Neural progenitor cell (in vitro differentiated cells): ENCODE measurements around the gene KRT25.

ENCODE experiments used
- CTCF ChIP-seq: fragments of 200-600 bp; sonication (generic); IDR thresholded peaks from 2 replicates; pipeline ENCODE4 v1.5.1; 2017; ENCODE audit warnings: antibody characterized with exemption, mild to moderate bottlenecking
- EZH2 ChIP-seq: fragments of 200-600 bp; sonication (generic); IDR thresholded peaks from 2 replicates; pipeline ENCODE4 v1.6.1; 2017; ENCODE audit warnings: antibody characterized with exemption, mild to moderate bottlenecking, moderate library complexity
- EZH2phosphoT487 ChIP-seq: fragments of 200-600 bp; sonication (generic); IDR thresholded peaks from 2 replicates; pipeline ENCODE4 v1.6.1; 2017; ENCODE audit warnings: antibody characterized with exemption

DNA sequence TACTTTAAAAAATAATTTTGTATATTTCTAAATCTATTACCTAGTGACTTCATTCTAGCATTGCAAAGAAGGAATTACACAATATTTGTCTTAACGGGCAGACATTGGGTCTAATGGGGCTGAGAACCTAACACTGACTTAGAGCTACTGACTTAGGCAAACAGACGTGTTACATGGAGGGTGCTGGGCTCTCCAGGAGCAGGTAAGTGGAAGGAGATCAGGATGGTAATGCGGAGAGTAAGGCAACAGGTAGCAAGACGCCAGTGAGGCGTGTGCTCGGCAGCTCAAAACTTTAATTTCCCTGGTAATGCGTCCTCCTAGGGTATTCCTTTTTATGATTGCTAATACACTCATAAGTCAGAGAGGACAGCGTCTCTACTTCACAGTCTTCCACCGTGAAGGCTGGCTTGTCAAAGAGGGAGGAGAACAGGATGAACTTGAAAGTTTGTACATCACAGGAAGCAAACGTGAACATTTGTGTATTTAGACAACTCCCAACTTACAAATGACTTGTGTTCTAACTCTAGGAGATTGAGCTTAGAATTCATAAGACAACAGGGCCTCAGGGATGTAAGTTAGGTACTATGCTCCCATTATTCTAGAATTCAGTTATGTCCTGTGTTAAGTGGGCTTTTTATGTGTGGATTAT lies 40.0 kb upstream of the KRT25 start:
- TF ChIP-seq EZH2phosphoT487 = no peak
- TF ChIP-seq EZH2 = no peak
- no peak for TF ChIP-seq CTCF
